NCI-H510A treated with DMSO at 0.1 percent for 48 hours (cell line): Measurements from ENCODE around the gene FOXP1.

Experiments used
- DNase-seq: peaks from one replicate; lab custom pipeline; 2025; lab: John Stamatoyannopoulos, UW

Gene FOXP1

GRCh38 chr3:71264840-71265239, 318.7 kb downstream of the FOXP1 start:
- no peak for DNase-seq

GRCh38 chr3:71262364-71263265, 320.9 kb downstream of the FOXP1 start:
- DNase-seq, result no peak

GRCh38 chr3:71260782-71261181, 322.7 kb downstream of the FOXP1 start:
- no peak for DNase-seq

GRCh38 chr3:71258526-71258925, 325.0 kb downstream of the FOXP1 start:
- no peak for DNase-seq

GRCh38 chr3:71258116-71258515, 325.4 kb downstream of the FOXP1 start:
- DNase-seq, result no peak

- no peak for DNase-seq
Observed at GRCh38 chr3:71255498-71255897, 328.0 kb downstream of the FOXP1 start.

- DNase-seq, result no peak
Observed at GRCh38 chr3:71254281-71255057, 329.1 kb downstream of the FOXP1 start.

GRCh38 chr3:71253169-71253568, 330.4 kb downstream of the FOXP1 start:
- DNase-seq, result no peak

GRCh38 chr3:71252466-71252865, 331.1 kb downstream of the FOXP1 start:
- no peak for DNase-seq

- DNase-seq, result no peak
Observed at GRCh38 chr3:71251156-71251775, 332.3 kb downstream of the FOXP1 start.

- DNase-seq, result no peak
Observed at GRCh38 chr3:71250026-71250425, 333.5 kb downstream of the FOXP1 start.

GRCh38 chr3:71247958-71248335, 335.6 kb downstream of the FOXP1 start:
- no peak for DNase-seq

- no peak for DNase-seq
Observed at GRCh38 chr3:71247221-71247957, 336.1 kb downstream of the FOXP1 start.

- no peak for DNase-seq
Observed at GRCh38 chr3:71245971-71246880, 337.3 kb downstream of the FOXP1 start.

- no peak for DNase-seq
Observed at GRCh38 chr3:71244826-71245488, 338.6 kb downstream of the FOXP1 start.

GRCh38 chr3:71244153-71244825, 339.2 kb downstream of the FOXP1 start:
- peak; percentile 9 for DNase-seq

- DNase-seq, result no peak
Observed at GRCh38 chr3:71243229-71243628, 340.3 kb downstream of the FOXP1 start.

- no peak for DNase-seq
Observed at GRCh38 chr3:71241981-71242560, 341.5 kb downstream of the FOXP1 start.

- DNase-seq, result no peak
Observed at GRCh38 chr3:71241246-71241901, 342.2 kb downstream of the FOXP1 start.
